ENCODE data around the gene GSG1L.
"Not testable (repeated sequence)": the region's sequence is repeated elsewhere in the genome, so short reads cannot be mapped to it uniquely, and the experiment has no call there.

GSG1L gene

GRCh38 chr16:28011971-28012445 is 51.5 kb downstream of the GSG1L start:
- no peak for DNase-seq

GRCh38 chr16:28011223-28011622 is 52.3 kb downstream of the GSG1L start:
- DNase-seq, result no peak

GRCh38 chr16:28010671-28011070 is 52.8 kb downstream of the GSG1L start:
- DNase-seq, result no peak

- no peak for DNase-seq
These were observed 53.7 kb downstream of the GSG1L start for GRCh38 chr16:28009586-28010373.

- DNase-seq, result no peak
These were observed 59.6 kb downstream of the GSG1L start for GRCh38 chr16:28003923-28004322.

- no peak for DNase-seq
These were observed 60.3 kb downstream of the GSG1L start for GRCh38 chr16:28003021-28003865.

- no peak for DNase-seq
These were observed 61.9 kb downstream of the GSG1L start for GRCh38 chr16:28001642-28002041.

- no peak for DNase-seq
These were observed 62.3 kb downstream of the GSG1L start for GRCh38 chr16:28001184-28001583.

GRCh38 chr16:28000314-28001169 is 63.0 kb downstream of the GSG1L start:
- no peak for DNase-seq

- no peak for DNase-seq
These were observed 63.8 kb downstream of the GSG1L start for GRCh38 chr16:27999687-28000086.

- no peak for DNase-seq
These were observed 68.1 kb downstream of the GSG1L start for GRCh38 chr16:27995378-27995777.

GRCh38 chr16:27994686-27995085 is 68.8 kb downstream of the GSG1L start:
- no peak for DNase-seq

- no peak for DNase-seq
These were observed 69.9 kb downstream of the GSG1L start for GRCh38 chr16:27993587-27993986.

GRCh38 chr16:27991876-27992275 is 71.6 kb downstream of the GSG1L start:
- no peak for DNase-seq

- DNase-seq, result no peak
These were observed 77.5 kb downstream of the GSG1L start for GRCh38 chr16:27985981-27986380.

- DNase-seq, result no peak
These were observed 79.4 kb downstream of the GSG1L start for GRCh38 chr16:27984121-27984520.

- DNase-seq, result no peak
These were observed 80.3 kb downstream of the GSG1L start for GRCh38 chr16:27983244-27983643.

- no peak for DNase-seq
These were observed 81.3 kb downstream of the GSG1L start for GRCh38 chr16:27982184-27982583.

GRCh38 chr16:27980919-27981700 is 82.4 kb downstream of the GSG1L start:
- DNase-seq, result no peak

- DNase-seq, result no peak
These were observed 83.3 kb downstream of the GSG1L start for GRCh38 chr16:27980076-27980775.

- DNase-seq, result not testable (repeated sequence)
These were observed 83.8 kb downstream of the GSG1L start for GRCh38 chr16:27979668-27980067.

GRCh38 chr16:27978876-27979275 is 84.6 kb downstream of the GSG1L start:
- no peak for DNase-seq

All from activated CD8-positive, alpha-beta memory T cell treated with anti-CD3 and anti-CD28 coated beads, Interleukin-2, amount 50 U/mL, for 48 hours (primary cell).